ENCODE measurements around the gene ABLIM3. TPM values are rescaled to one million over a fixed set of nuclear protein-coding genes. Genes with fewer than 3 reads are reported as not detected.

The ABLIM3 gene
- polyA plus RNA-seq, 1 donor from 2014 or later: 17.7 TPM

- Histone ChIP-seq H3K36me3 (ENCODE audit: insufficient read depth, low read length) (no peaks in the 10 kb centered on the region), H3F3A (ENCODE audit: insufficient read depth, low read length, poor library complexity, severe bottlenecking) (no peaks in the 10 kb centered on the region), H3K27me3 (ENCODE audit: insufficient read depth, low read depth, low read length) (no peaks in the 10 kb centered on the region), H3K4me3 (ENCODE audit: low read length) (no peak overlapping the region), H2AFZ (ENCODE audit: low read depth, low read length) (no peak overlapping the region), H3K9me3 (ENCODE audit: low read length) (no peaks in the 10 kb centered on the region), H3K4me2 (ENCODE audit: low read length) (no peak overlapping the region), H3K9me2 (ENCODE audit: insufficient read depth, low read length) (no peaks in the 10 kb centered on the region), H3K79me2 (replicated peaks; ENCODE audit: insufficient read depth, low read length) (no peaks in the 10 kb centered on the region), H4K20me1 (ENCODE audit: insufficient read depth) (no peaks in the 10 kb centered on the region), H3K9ac (ENCODE audit: low read length) (no peak overlapping the region), H3K27ac (ENCODE audit: low read length) (no peak overlapping the region)
- TF ChIP-seq EP300 (conservative IDR thresholded peaks at IDR 0.05; ENCODE audit: poor library complexity, severe bottlenecking) (no peak), POLR2AphosphoS5 (IDR thresholded peaks at IDR 0.05) (no peak), EZH2 (IDR thresholded peaks at IDR 0.05; ENCODE audit: borderline replicate concordance, insufficient read depth, low read length, poor library complexity, severe bottlenecking) (no peak), MXI1 (conservative IDR thresholded peaks at IDR 0.05; ENCODE audit: poor library complexity, severe bottlenecking) (no peak), CTCF (IDR thresholded peaks at IDR 0.05; ENCODE audit: poor library complexity, severe bottlenecking) (no peak), TAF1 (IDR thresholded peaks at IDR 0.05; ENCODE audit: low read depth) (no peak), REST (IDR thresholded peaks at IDR 0.05; ENCODE audit: borderline replicate concordance) (no peak), RAD21 (conservative IDR thresholded peaks at IDR 0.05) (no peak), SMC3 (conservative IDR thresholded peaks at IDR 0.05; ENCODE audit: poor library complexity) (no peak)
These were observed 33.5 kb downstream of the ABLIM3 start for GRCh38 chr5:149174847-149175234.

GRCh38 chr5:149175346-149176105 is 34.2 kb downstream of the ABLIM3 start:
- Histone ChIP-seq H3K4me2 (ENCODE audit: low read length) (no peak overlapping the region), H2AFZ (ENCODE audit: low read depth, low read length) (no peak overlapping the region), H3K9me3 (ENCODE audit: low read length) (no peaks in the 10 kb centered on the region), H3K9me2 (ENCODE audit: insufficient read depth, low read length) (no peaks in the 10 kb centered on the region), H3K27me3 (ENCODE audit: insufficient read depth, low read depth, low read length) (no peaks in the 10 kb centered on the region), H3K79me2 (replicated peaks; ENCODE audit: insufficient read depth, low read length) (no peaks in the 10 kb centered on the region), H3K4me3 (ENCODE audit: low read length) (no peak overlapping the region), H3K9ac (ENCODE audit: low read length) (no peak overlapping the region), H3K36me3 (ENCODE audit: insufficient read depth, low read length) (no peaks in the 10 kb centered on the region), H3K27ac (ENCODE audit: low read length) (no peak overlapping the region), H4K20me1 (ENCODE audit: insufficient read depth) (no peaks in the 10 kb centered on the region), H3F3A (ENCODE audit: insufficient read depth, low read length, poor library complexity, severe bottlenecking) (no peaks in the 10 kb centered on the region)
- TF ChIP-seq TAF1 (IDR thresholded peaks at IDR 0.05; ENCODE audit: low read depth): no peak
- no peak for TF ChIP-seq EZH2 (IDR thresholded peaks at IDR 0.05; ENCODE audit: borderline replicate concordance, insufficient read depth, low read length, poor library complexity, severe bottlenecking)
- no peak for TF ChIP-seq MXI1 (conservative IDR thresholded peaks at IDR 0.05; ENCODE audit: poor library complexity, severe bottlenecking)
- no peak for TF ChIP-seq REST (IDR thresholded peaks at IDR 0.05; ENCODE audit: borderline replicate concordance)
- no peak for TF ChIP-seq CTCF (IDR thresholded peaks at IDR 0.05; ENCODE audit: poor library complexity, severe bottlenecking)
- no peak for TF ChIP-seq POLR2AphosphoS5 (IDR thresholded peaks at IDR 0.05)
- no peak for TF ChIP-seq SMC3 (conservative IDR thresholded peaks at IDR 0.05; ENCODE audit: poor library complexity)
- TF ChIP-seq EP300 (conservative IDR thresholded peaks at IDR 0.05; ENCODE audit: poor library complexity, severe bottlenecking): no peak
- no peak for TF ChIP-seq RAD21 (conservative IDR thresholded peaks at IDR 0.05)
